ENCODE results near the gene RELN. TPM values are rescaled to one million over a fixed set of nuclear protein-coding genes. Genes with fewer than 3 reads are reported as not detected.

RELN gene
- total RNA-seq, 1 experiment from 2014 or later: 0.02 TPM

DNA sequence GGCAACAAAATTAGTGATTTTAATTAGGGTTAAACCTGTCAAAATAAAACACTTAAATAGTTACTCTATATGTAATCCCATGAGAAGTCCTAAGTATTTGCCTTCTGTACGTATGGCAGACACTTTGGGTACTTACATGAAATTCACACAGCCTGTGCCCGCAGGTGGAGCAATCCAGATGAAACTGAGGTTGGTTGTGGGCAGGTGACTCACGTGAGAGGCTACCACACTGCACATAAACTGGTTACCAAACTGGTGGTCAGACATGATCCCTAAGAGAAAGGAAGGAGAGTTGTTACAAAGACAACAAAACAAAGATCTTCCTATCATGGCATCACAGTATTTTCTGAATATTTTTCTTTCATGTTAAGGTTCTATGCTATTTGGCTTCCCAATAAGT, 156.1 kb downstream of the RELN start:
- H3K9me3 ChIP-seq (ENCODE audit: control insufficient read depth, low read depth, low read length): no peaks in the 10 kb centered on the region
- H3K9ac ChIP-seq (ENCODE audit: extremely low read depth, insufficient read length, low read length): no peak overlapping the region
- no peak overlapping the region for H2AK5ac ChIP-seq (ENCODE audit: insufficient read length, low read length)
- no peak overlapping the region for H3K23ac ChIP-seq (ENCODE audit: insufficient read length, low read depth, low read length)
- H3K4me1 Mint-ChIP-seq: no peaks in the 10 kb centered on the region
- no peak overlapping the region for H2BK15ac ChIP-seq (ENCODE audit: low read depth, low read length)
- H4K5ac ChIP-seq (ENCODE audit: insufficient read length, low read depth, low read length): no peak overlapping the region
- H2BK12ac ChIP-seq (ENCODE audit: insufficient read length, low read depth, low read length): no peak overlapping the region
- H3K27ac Mint-ChIP-seq: no peak overlapping the region
- H3K23me2 ChIP-seq (ENCODE audit: insufficient read length, low read depth, low read length, poor library complexity, severe bottlenecking): no peaks in the 10 kb centered on the region
- H3K4ac ChIP-seq (ENCODE audit: low read depth, low read length): no peak overlapping the region
- H2BK20ac ChIP-seq (ENCODE audit: low read depth, low read length, poor library complexity, severe bottlenecking): no peak overlapping the region
- peaks cover 4% of the 10 kb centered on the region; the same call in 1 of the 2 replicates for H3K27me3 Mint-ChIP-seq (ENCODE audit: low read depth)
- no peak overlapping the region for H3K56ac ChIP-seq (ENCODE audit: insufficient read length, low read depth, low read length)
- H2BK120ac ChIP-seq (ENCODE audit: low read depth, low read length, poor library complexity, severe bottlenecking): no peak overlapping the region
- H3K79me1 ChIP-seq (ENCODE audit: insufficient read depth, low read depth, low read length, poor library complexity, severe bottlenecking): no peaks in the 10 kb centered on the region
- no peaks in the 10 kb centered on the region for H4K20me1 ChIP-seq (ENCODE audit: control insufficient read depth, insufficient read depth, insufficient read length)
- no peaks in the 10 kb centered on the region for H3K79me2 ChIP-seq (ENCODE audit: insufficient read depth, low read length)
- no peak for DNase-seq
- H3K4me1 ChIP-seq (ENCODE audit: insufficient read depth, low read length): no peaks in the 10 kb centered on the region
- no peak overlapping the region for H3K4me2 ChIP-seq (ENCODE audit: insufficient read depth, insufficient read length, low read length)
- H3K14ac ChIP-seq (ENCODE audit: insufficient read depth, low read length): no peak overlapping the region
- H3K4me3 Mint-ChIP-seq: no peak overlapping the region
- no peak overlapping the region for H4K8ac ChIP-seq (replicated peaks; ENCODE audit: insufficient read length, low read depth, low read length)
- H3K18ac ChIP-seq (ENCODE audit: insufficient read length, low read depth, low read length): no peak overlapping the region
- no peak overlapping the region for H3T11ph ChIP-seq (ENCODE audit: low read length)
- H3K27me3 ChIP-seq (ENCODE audit: insufficient read depth, low read length): no peaks in the 10 kb centered on the region
- no peak overlapping the region for H2AFZ ChIP-seq (ENCODE audit: low read length)
- no peaks in the 10 kb centered on the region for H3K9me3 Mint-ChIP-seq
- TF ChIP-seq CTCF (conservative IDR thresholded peaks at IDR 0.05): no peak
- H4K91ac ChIP-seq (ENCODE audit: insufficient read length, low read depth, low read length): no peak overlapping the region
- H2BK5ac ChIP-seq (ENCODE audit: insufficient read length, low read length): no peak overlapping the region
- no peaks in the 10 kb centered on the region for H3K36me3 Mint-ChIP-seq (ENCODE audit: insufficient read depth in 1 of 3, low read depth in 3 of 3)
- no CpG with 5 or more reads among the region's 3 CpGs for WGBS (ENCODE audit: extremely low coverage, insufficient read length, low lambda C conversion rate)
- H3K27ac ChIP-seq (ENCODE audit: insufficient read length, low read depth, low read length): no peak overlapping the region

Data from H9 (cell line).